Measurements from ENCODE around the gene OLFML2A.
A peak's percentile ranks its signal among the peaks of the same experiment; 100 is the strongest.

Gene OLFML2A

DNA sequence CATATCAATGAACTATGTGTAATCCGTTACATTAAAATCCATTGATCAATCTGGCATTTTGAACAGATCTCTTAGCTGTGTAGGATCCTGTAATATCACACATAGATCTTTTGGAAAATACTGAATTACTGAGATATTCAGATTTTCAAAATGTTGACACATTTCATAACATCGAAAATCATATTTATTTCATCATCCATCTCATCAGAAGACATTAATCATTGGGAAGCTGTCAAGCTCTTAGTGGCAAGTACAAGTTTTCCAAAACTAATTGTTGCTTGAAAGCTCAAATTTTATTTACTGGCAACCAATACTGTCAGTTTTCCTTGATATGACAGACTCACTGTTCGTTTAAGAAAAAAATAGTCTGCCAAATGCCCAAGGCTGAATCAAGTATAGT lies 14.3 kb upstream of the OLFML2A start:
- ChIA-PET CTCF (interaction anchor here (1.4 to 6.6 kb wide), 8 partner anchors 11 to 146 kb away, joined by 3 to 62 read pairs (median 6); partner anchors contain the start of genes OLFML2A and WDR38), POLR2A (no interaction called here)

DNA sequence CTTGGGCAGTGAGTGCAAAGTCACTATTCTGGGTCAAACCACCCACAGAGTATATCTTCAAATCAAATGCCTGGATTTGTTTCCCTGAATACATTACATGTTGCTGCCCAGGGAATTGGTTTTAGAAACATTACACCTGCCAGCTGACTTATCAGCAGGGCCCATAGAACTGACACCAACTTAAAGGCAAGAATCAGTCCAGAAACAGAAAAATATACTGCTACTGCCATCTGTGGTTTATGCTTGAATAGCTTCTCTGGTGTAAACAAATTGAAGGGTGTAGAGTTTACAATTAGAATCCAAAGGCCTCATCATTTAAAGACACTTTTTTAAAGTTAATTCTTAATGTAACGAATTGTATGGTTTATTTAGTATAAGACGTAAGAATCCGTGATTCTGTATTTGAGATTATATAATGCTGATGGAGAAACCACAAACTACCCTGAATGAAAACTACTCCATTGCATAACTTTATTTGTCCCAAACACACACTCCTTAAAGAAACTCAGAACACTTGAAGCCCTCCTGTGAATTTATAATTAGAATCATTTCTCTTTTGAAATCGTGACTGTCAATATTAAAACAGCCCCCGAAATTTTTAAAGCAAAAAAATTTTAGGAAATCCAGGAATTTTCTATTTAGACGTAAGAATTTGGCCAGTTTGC lies 12.0 kb upstream of the OLFML2A start:
- peak; percentile 24 for TF ChIP-seq CTCF (IDR thresholded peaks at IDR 0.05; ENCODE audit: control extremely low read depth, extremely low read depth, low read depth, missing control alignments)
- CTCF ChIA-PET = interaction anchor here (0.7 to 6.6 kb wide), 22 partner anchors 9 to 169 kb away, joined by 3 to 62 read pairs (median 5); partner anchors contain the start of genes OLFML2A and WDR38
- POLR2A ChIA-PET = no interaction called here
- peak; percentile 52 for DNase-seq (ENCODE audit: extremely low spot score)

More for the DNA sequence above, 14.3 kb upstream of the OLFML2A start:
- TF ChIP-seq CTCF (IDR thresholded peaks at IDR 0.05; ENCODE audit: control extremely low read depth, extremely low read depth, low read depth, missing control alignments) = no peak
- no peak for DNase-seq (ENCODE audit: extremely low spot score)

- POLR2A ChIA-PET = no interaction called here
- no peak for DNase-seq (ENCODE audit: extremely low spot score)
- CTCF ChIA-PET = interaction anchor here (0.7 to 6.6 kb wide), 16 partner anchors 8 to 214 kb away, joined by 3 to 62 read pairs (median 6); partner anchors contain the start of genes OLFML2A and WDR38
- no peak for TF ChIP-seq CTCF (IDR thresholded peaks at IDR 0.05; ENCODE audit: control extremely low read depth, extremely low read depth, low read depth, missing control alignments)
Observed at GRCh38 chr9:124765439-124765835, 11.5 kb upstream of the OLFML2A start.

- ChIA-PET CTCF (interaction anchor here (1.0 to 6.6 kb wide), 9 partner anchors 11 to 215 kb away, joined by 3 to 62 read pairs (median 5); partner anchors contain the start of genes OLFML2A and WDR38), POLR2A (no interaction called here)
- TF ChIP-seq CTCF (IDR thresholded peaks at IDR 0.05; ENCODE audit: control extremely low read depth, extremely low read depth, low read depth, missing control alignments) = no peak
- no peak for DNase-seq (ENCODE audit: extremely low spot score)
Observed at GRCh38 chr9:124766326-124766725, 10.6 kb upstream of the OLFML2A start.

DNA sequence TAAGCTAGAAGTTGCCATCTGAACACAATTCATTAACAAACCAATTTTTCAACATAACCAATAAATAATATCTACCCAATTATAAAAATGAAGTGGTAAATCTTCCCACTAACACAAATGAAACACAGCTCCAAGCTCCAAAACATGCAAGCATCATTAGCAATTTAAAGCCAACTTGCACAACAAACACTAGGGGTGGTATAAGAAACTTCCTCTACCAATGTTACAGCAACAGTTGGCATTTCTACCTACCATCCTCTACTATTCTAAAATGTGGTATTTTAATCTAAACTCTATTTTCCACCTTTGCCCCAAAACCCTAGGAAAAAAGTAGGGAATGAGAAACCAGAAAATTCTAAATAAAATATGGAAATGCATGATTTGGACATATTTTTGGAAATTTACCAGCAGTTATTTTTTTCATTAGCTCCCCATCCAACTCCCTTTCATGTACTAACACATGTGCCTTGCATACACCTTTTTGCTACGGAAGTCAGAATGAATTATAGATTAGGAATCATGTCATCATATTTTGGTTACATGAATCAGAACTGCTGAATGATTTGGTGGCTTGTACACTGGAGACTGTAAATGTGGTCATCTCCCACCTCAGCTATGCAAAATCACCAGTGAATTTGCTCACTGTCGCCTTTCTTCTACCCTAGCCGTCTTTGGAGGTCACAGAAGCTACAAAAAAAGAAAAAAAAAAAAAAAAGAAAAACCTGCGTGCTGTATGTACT lies 9.9 kb upstream of the OLFML2A start:
- ChIA-PET POLR2A (no interaction called here), CTCF (interaction anchor here (1.2 to 6.6 kb wide), 7 partner anchors 16 to 216 kb away, joined by 3 to 62 read pairs (median 5); partner anchors contain the start of gene WDR38)
- no peak for DNase-seq (ENCODE audit: extremely low spot score)
- TF ChIP-seq CTCF (IDR thresholded peaks at IDR 0.05; ENCODE audit: control extremely low read depth, extremely low read depth, low read depth, missing control alignments) = peak; percentile 3

GRCh38 chr9:124767821-124768220 lies 9.1 kb upstream of the OLFML2A start:
- POLR2A ChIA-PET = no interaction called here
- CTCF ChIA-PET = interaction anchor here (1.9 to 12.5 kb wide), 4 partner anchors 17 to 151 kb away, joined by 6 to 814 read pairs (median 54); partner anchors contain the start of genes ARPC5L, RPL35 and WDR38
- TF ChIP-seq CTCF (IDR thresholded peaks at IDR 0.05; ENCODE audit: control extremely low read depth, extremely low read depth, low read depth, missing control alignments) = no peak
- no peak for DNase-seq (ENCODE audit: extremely low spot score)

Measured in GM10248 (cell line).